ENCODE data around the gene DLGAP1.

Gene DLGAP1

GRCh38 chr18:3758531-3758930, 696.6 kb downstream of the DLGAP1 start:
- no peak overlapping the region for H3K27ac ChIP-seq
- no peak overlapping the region for H3K4me3 ChIP-seq (ENCODE audit: low read depth, low read length)
- peaks cover 6% of the 10 kb centered on the region for H3K9me3 ChIP-seq (ENCODE audit: severe bottlenecking)
- TF ChIP-seq CTCF (IDR thresholded peaks at IDR 0.05; ENCODE audit: low read depth, low read length): no peak
- H3K36me3 ChIP-seq: no peaks in the 10 kb centered on the region
- H3K27me3 ChIP-seq (ENCODE audit: insufficient read depth, low read depth, severe bottlenecking): peaks cover 2% of the 10 kb centered on the region
- no peak for DNase-seq

DNA sequence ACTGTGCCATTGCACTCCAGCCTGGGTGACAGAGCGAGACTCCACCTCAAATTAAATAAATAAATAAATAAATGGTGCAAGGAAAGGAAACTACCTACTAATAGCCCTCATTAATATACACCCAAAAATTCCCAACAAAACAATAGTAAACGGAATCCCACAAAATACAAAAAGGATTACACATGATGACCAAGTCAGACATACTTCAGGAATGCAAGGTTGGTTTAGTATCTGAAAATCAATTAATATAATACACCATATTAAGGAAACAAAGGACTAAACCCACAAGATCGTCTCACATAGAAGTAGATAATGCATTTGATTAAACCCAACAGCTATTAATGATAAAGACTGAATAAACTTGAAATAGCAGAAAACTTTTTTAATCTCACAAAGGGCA, 697.7 kb downstream of the DLGAP1 start:
- Histone ChIP-seq H3K27ac (no peak overlapping the region), H3K4me3 (ENCODE audit: low read depth, low read length) (no peak overlapping the region), H3K27me3 (ENCODE audit: insufficient read depth, low read depth, severe bottlenecking) (peaks cover 7% of the 10 kb centered on the region), H3K36me3 (no peaks in the 10 kb centered on the region), H3K9me3 (ENCODE audit: severe bottlenecking) (peaks cover 6% of the 10 kb centered on the region)
- TF ChIP-seq CTCF (IDR thresholded peaks at IDR 0.05; ENCODE audit: low read depth, low read length): no peak
- DNase-seq: no peak

DNA sequence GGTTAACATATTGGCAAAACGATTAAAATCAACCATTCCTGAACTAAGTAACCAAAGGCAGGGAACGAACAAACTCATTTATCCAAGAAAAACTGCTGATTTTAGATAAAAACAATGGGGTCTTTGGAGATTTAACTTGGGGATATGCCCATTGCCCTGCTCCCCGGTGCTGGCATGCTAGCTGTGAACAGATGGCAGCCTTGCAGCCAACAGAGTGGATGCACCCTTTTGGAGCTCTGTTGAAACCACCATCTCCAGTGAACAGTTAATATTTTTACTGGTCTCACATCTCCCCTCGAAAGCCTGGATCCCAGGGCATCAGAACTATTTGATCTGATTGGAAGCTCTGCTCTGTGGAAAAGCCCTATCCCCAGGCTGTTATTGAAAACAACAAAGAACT, 702.0 kb downstream of the DLGAP1 start:
- no peak for TF ChIP-seq CTCF (IDR thresholded peaks at IDR 0.05; ENCODE audit: low read depth, low read length)
- Histone ChIP-seq H3K36me3 (no peaks in the 10 kb centered on the region), H3K4me3 (ENCODE audit: low read depth, low read length) (no peak overlapping the region), H3K27ac (no peak overlapping the region), H3K27me3 (ENCODE audit: insufficient read depth, low read depth, severe bottlenecking) (peaks cover 10% of the 10 kb centered on the region), H3K9me3 (ENCODE audit: severe bottlenecking) (peaks cover 6% of the 10 kb centered on the region)
- DNase-seq: no peak

GRCh38 chr18:3748086-3748485, 707.0 kb downstream of the DLGAP1 start:
- Histone ChIP-seq H3K36me3 (no peaks in the 10 kb centered on the region), H3K9me3 (ENCODE audit: severe bottlenecking) (no peaks in the 10 kb centered on the region), H3K27me3 (ENCODE audit: insufficient read depth, low read depth, severe bottlenecking) (peaks cover 13% of the 10 kb centered on the region), H3K27ac (no peak overlapping the region), H3K4me3 (ENCODE audit: low read depth, low read length) (no peak overlapping the region)
- no peak for TF ChIP-seq CTCF (IDR thresholded peaks at IDR 0.05; ENCODE audit: low read depth, low read length)
- no peak for DNase-seq

- no peak for TF ChIP-seq CTCF (IDR thresholded peaks at IDR 0.05; ENCODE audit: low read depth, low read length)
- DNase-seq: no peak
- no peaks in the 10 kb centered on the region for H3K9me3 ChIP-seq (ENCODE audit: severe bottlenecking)
- no peaks in the 10 kb centered on the region for H3K36me3 ChIP-seq
- H3K4me3 ChIP-seq (ENCODE audit: low read depth, low read length): no peak overlapping the region
- peaks cover 8% of the 10 kb centered on the region for H3K27me3 ChIP-seq (ENCODE audit: insufficient read depth, low read depth, severe bottlenecking)
- no peak overlapping the region for H3K27ac ChIP-seq
Measured at GRCh38 chr18:3747176-3747973, 707.7 kb downstream of the DLGAP1 start.

- no peak for DNase-seq
- H3K9me3 ChIP-seq (ENCODE audit: severe bottlenecking): no peaks in the 10 kb centered on the region
- H3K27ac ChIP-seq: no peak overlapping the region
- peaks cover 2% of the 10 kb centered on the region for H3K27me3 ChIP-seq (ENCODE audit: insufficient read depth, low read depth, severe bottlenecking)
- H3K36me3 ChIP-seq: no peaks in the 10 kb centered on the region
- TF ChIP-seq CTCF (IDR thresholded peaks at IDR 0.05; ENCODE audit: low read depth, low read length): no peak
- no peak overlapping the region for H3K4me3 ChIP-seq (ENCODE audit: low read depth, low read length)
Measured at GRCh38 chr18:3742541-3742940, 712.6 kb downstream of the DLGAP1 start.

Measured in WERI-Rb-1 (cell line).